T-helper 17 cell (primary cell): ENCODE results near the gene PREX1. TPM values are rescaled to one million over a fixed set of nuclear protein-coding genes. Genes with fewer than 3 reads are reported as not detected.

ENCODE experiments used
- ATAC-seq: fragments of 150-1000 bp; cut with Tn5 transposase; 2 replicates; pipeline ENCODE4 v1.10.0; 2021; ENCODE audit warnings: mild to moderate bottlenecking, moderate library complexity
- DNase-seq, 3 donors: peaks; one replicate each; pipeline versions ENCODE4 v3.0.0 to v3.0.0-alpha.2; 2020 to 2021
- H3K9me3 ChIP-seq: one replicate; pipeline ENCODE4 v1.7.0; 2013; ENCODE audit warnings: low read length, mild to moderate bottlenecking; ENCODE audit not compliant: control insufficient read depth, poor library complexity, severe bottlenecking
- H3K27ac Mint-ChIP-seq: one replicate; pipeline ENCODE4 v1.8.0; 2022; ENCODE audit warnings: mild to moderate bottlenecking, moderate library complexity, mixed read lengths
- H3K27me3 Mint-ChIP-seq: one replicate; pipeline ENCODE4 v1.8.0; 2022; ENCODE audit warnings: mixed read lengths
- H3K36me3 Mint-ChIP-seq: one replicate; pipeline ENCODE4 v1.8.0; 2022; ENCODE audit warnings: low read depth, mixed read lengths
- H3K4me1 Mint-ChIP-seq: one replicate; pipeline ENCODE4 v1.8.0; 2022; ENCODE audit warnings: mild to moderate bottlenecking, mixed read lengths
- H3K4me3 Mint-ChIP-seq: one replicate; pipeline ENCODE4 v1.8.0; 2022; ENCODE audit warnings: mild to moderate bottlenecking, moderate library complexity, mixed read lengths
- total RNA-seq, 4 donors: library from RNA in 2 of 4; stranded (reverse) in 2 of 4; gene quantifications; one replicate each; pipeline ENCODE4 v1.2.3 and lab custom pipeline; 2022 to 2026

The PREX1 gene
- total RNA-seq, 2 donors from 2014 or later, result 188 to 200 TPM

DNA sequence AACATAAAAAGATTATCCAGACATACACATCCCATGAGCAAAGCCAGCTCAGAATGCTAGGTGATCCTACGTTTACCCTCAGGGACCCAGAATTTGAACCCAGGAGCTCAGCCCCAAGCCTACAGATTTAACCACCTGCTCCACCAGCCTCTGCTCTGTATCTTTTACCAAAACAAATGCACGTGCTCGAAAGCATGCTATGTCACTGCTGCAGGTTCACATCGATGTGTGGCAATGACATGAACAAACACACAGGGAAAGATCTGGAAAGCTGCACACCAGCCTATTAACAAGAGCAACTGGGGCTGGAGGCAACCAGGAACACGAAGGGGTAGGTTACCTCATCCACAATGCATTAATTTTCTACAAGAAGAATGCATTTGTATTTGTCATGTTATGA lies 32.1 kb downstream of the PREX1 start:
- Mint-ChIP-seq H3K27ac (peak overlapping the region; percentile 87), H3K27me3 (no peaks in the 10 kb centered on the region), H3K4me1 (peaks cover 47% of the 10 kb centered on the region), H3K36me3 (no peaks in the 10 kb centered on the region), H3K4me3 (peak overlapping the region; percentile 43)
- ATAC-seq (no peak), DNase-seq (no peak)
- no peaks in the 10 kb centered on the region for H3K9me3 ChIP-seq

DNA sequence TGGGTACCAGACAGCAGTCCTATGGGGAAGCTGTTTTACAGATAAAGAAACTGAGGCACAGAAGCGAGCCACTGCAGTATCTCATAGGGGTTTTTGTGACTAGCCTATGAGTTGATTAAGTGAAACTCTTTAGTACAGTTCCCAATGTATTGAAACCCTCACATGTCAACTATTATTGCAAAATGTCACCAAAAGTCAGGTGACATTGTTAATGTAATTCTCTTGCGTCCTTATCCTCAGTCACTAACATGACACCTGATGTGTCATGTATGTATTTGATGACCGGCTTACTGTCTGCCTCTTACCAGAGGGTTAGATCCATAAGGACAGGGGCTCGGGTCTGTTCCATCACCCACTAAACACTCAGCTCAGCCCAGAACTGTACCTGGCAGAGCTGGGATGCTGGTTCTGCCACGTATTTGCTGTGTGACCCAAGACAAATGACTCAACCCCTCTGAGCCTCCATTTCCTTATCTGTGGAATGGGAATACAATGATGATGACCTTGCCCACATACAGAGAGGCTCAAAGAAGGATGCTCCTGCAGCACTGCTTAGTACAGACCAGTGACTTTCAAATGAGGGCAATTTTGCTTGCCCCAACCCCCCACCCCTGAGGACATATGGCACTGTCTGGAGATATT lies 32.9 kb downstream of the PREX1 start:
- H3K4me1 Mint-ChIP-seq, result peaks cover 54% of the 10 kb centered on the region

DNA sequence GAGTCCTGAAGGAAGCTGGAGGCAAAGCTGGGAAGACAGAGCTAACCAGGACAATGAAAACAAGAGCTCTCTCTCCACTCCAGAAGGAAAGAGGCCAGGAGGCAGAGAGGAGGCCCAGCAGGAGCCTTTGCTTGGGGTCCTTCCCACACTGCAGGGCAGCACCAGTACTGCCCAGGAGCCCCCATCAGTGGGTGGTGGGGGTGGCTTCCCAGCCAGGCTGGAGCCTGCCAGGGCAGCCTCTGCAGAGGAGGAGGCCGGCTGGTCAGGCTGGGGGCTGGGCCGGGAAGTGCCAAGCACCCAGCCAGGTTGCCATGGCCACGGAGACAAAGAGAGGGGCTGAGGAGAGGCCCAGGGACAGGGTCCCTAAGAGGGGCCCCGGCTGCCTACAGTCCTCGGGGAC lies 33.4 kb downstream of the PREX1 start:
- H3K27me3 Mint-ChIP-seq, result no peaks in the 10 kb centered on the region
- DNase-seq (no peak), ATAC-seq (no peak)
- peak overlapping the region; percentile 80 for H3K4me3 Mint-ChIP-seq
- peak overlapping the region; percentile 97 for H3K27ac Mint-ChIP-seq
- H3K9me3 ChIP-seq, result no peaks in the 10 kb centered on the region
- peaks cover 58% of the 10 kb centered on the region for H3K4me1 Mint-ChIP-seq
- H3K36me3 Mint-ChIP-seq, result no peaks in the 10 kb centered on the region

More for the DNA sequence above, 32.9 kb downstream of the PREX1 start:
- no peak for DNase-seq
- H3K27me3 Mint-ChIP-seq, result no peaks in the 10 kb centered on the region
- H3K27ac Mint-ChIP-seq, result peak overlapping the region; percentile 97
- no peak for ATAC-seq
- H3K9me3 ChIP-seq, result no peaks in the 10 kb centered on the region
- H3K4me3 Mint-ChIP-seq, result peak overlapping the region; percentile 43
- no peaks in the 10 kb centered on the region for H3K36me3 Mint-ChIP-seq

DNA sequence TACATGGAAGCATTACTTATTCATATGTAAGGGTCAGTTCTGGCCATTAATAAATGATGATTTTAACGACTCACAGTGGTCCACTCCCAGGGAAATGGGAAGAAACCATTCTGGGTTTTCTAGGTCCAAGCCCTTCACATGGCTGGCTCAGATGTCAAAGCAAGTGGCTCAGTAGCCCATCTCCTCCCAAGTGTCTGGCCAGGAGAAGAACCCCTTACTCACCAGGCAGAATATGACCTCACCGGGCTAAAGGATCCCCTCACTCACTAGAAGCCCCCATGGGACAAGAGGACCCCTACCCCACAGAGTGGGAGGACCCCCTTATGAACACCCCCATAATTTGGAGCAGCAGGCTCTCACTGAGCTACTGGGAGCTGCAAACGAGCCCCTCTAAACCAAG lies 34.0 kb downstream of the PREX1 start:
- Mint-ChIP-seq H3K27me3 (no peaks in the 10 kb centered on the region), H3K36me3 (no peaks in the 10 kb centered on the region), H3K4me1 (peaks cover 63% of the 10 kb centered on the region), H3K4me3 (peak overlapping the region; percentile 80), H3K27ac (peak overlapping the region; percentile 97)
- ATAC-seq, result no peak
- no peaks in the 10 kb centered on the region for H3K9me3 ChIP-seq
- no peak for DNase-seq

DNA sequence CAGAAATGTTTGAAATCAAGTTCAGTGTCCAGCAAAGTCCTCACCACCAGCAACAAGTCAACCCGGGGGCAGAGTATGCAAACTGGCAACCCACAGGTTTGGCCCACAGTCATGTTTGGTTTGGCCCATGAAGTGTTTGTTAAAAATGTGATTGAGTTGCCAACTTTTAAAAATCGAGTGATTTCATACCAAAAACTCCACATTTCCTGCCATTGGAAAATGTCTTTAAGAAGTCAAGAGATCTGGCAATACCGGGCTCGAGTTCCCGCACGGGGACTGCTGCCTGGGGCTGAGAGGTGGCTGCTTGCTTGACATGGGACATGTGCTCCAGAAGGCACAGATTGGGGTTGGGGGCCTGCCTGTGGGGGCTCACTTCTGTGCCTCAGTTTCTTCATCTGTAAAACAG lies 36.1 kb downstream of the PREX1 start:
- H3K4me3 Mint-ChIP-seq, result no peak overlapping the region
- no peak for DNase-seq
- H3K9me3 ChIP-seq, result no peaks in the 10 kb centered on the region
- peaks cover 65% of the 10 kb centered on the region for H3K4me1 Mint-ChIP-seq
- H3K27ac Mint-ChIP-seq, result no peak overlapping the region
- ATAC-seq, result no peak
- H3K36me3 Mint-ChIP-seq, result no peaks in the 10 kb centered on the region
- H3K27me3 Mint-ChIP-seq, result no peaks in the 10 kb centered on the region

DNA sequence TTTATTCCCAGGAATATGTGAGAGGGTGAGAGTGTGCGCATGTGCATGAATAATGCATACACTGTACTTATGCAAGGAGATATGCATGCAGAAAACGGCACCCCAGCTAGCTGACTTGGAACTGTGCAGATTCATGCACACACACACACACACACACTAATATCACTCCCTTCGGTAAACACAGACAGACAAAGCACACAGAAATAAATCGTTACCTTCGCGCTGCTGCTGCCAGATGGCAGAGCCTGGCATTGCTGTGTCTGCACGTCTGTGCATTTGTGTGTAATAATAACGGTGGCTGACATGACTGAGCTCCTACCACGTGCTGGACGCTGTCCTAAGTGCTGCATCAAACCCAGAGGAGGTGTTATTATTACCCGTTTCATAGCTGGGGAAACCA lies 36.8 kb downstream of the PREX1 start:
- peak; percentile 43 for ATAC-seq
- peaks cover 69% of the 10 kb centered on the region for H3K4me1 Mint-ChIP-seq
- no peaks in the 10 kb centered on the region for H3K36me3 Mint-ChIP-seq
- DNase-seq, result no peak
- no peaks in the 10 kb centered on the region for H3K27me3 Mint-ChIP-seq
- H3K4me3 Mint-ChIP-seq, result peak overlapping the region; percentile 68
- H3K9me3 ChIP-seq, result no peaks in the 10 kb centered on the region
- H3K27ac Mint-ChIP-seq, result no peak overlapping the region

DNA sequence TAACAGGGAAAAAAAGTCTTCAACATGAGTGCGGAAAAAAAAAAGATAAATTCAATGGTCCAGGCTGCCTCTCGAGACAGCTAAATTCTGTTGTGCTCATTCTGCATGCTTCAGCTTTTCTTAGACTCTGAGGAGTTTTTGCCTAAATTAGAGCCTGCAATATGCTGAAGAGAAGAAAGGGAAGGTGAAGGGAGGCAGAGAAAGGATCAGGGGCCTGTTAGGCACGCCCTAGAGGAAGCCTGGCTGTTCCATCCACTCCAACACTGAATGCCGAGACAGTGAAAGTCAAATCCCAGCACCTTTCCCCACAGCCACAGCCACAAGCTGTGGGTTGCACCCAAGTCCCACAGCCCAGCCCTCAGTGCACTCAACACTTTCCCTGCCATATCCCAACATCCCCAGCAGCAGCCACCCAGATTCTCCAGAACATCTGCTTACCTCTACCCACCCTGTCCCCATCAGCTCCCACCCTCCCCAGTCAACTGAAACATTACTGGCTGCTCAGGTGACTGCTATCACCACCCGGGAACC lies 37.3 kb downstream of the PREX1 start:
- H3K9me3 ChIP-seq, result no peaks in the 10 kb centered on the region
- ATAC-seq, result no peak
- peak overlapping the region; percentile 68 for H3K4me3 Mint-ChIP-seq
- H3K27me3 Mint-ChIP-seq, result no peaks in the 10 kb centered on the region
- no peaks in the 10 kb centered on the region for H3K36me3 Mint-ChIP-seq
- no peak overlapping the region for H3K27ac Mint-ChIP-seq
- DNase-seq, result no peak
- H3K4me1 Mint-ChIP-seq, result peaks cover 70% of the 10 kb centered on the region

DNA sequence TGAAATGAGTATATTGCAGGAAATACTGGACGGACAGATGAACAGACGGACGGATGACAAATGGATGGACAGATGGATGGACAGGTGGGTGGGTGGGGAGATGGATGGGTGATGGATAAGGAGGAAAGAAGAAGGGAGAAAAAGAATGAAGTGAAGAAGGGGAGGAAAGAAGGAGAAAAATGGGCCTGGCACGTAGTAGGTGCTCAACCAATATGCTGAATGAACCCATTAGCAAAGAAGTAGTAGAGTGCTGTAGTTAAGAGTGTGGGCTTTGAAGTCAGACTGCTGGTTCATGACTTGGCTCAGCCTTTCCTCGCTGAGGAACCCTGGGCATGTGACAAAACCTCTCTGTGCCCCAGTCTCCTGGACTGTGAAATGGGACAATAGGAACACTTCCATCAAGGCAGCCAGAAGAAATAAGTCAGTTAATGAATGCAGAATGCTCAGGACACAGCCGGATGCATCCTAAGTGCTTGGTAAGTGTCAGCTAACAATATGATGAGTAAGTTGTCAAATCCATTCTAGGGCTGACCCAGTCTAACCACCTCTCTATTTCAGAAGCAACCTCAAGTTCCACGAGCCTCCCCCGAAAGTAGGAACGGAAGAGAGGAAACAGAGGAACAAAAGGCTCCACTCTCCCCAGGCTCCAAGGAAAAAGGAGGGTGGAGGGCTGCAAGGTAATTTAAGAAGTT lies 37.9 kb downstream of the PREX1 start:
- H3K27me3 Mint-ChIP-seq, result no peaks in the 10 kb centered on the region
- H3K4me1 Mint-ChIP-seq, result peaks cover 70% of the 10 kb centered on the region
- H3K9me3 ChIP-seq, result no peaks in the 10 kb centered on the region
- no peak for ATAC-seq
- peak overlapping the region; percentile 68 for H3K4me3 Mint-ChIP-seq
- H3K36me3 Mint-ChIP-seq, result no peaks in the 10 kb centered on the region
- no peak overlapping the region for H3K27ac Mint-ChIP-seq
- no peak for DNase-seq

DNA sequence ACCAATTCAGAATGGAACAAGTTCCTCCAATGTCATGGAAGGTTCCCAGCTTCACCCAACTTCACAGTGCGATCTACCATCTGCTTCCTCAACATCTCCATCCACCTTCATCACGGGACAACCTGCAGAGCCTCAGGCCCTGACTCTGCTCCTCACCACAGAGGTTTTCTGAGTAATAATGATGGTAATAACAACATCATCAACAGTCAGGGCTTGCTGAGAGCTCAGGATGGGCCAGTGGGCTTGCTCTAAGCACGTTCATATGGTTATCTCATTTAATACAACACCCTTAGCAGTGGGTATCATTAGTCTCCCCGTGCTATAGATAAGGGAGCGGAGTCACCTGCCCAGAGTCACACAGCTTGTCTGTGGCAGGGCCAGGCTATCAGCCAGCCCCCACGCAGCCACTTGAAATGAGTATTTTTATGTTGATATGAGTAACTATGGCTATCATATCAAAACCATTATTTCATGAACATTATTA lies 38.6 kb downstream of the PREX1 start:
- Mint-ChIP-seq H3K27ac (no peak overlapping the region), H3K27me3 (no peaks in the 10 kb centered on the region), H3K4me3 (peak overlapping the region; percentile 68), H3K4me1 (peaks cover 71% of the 10 kb centered on the region), H3K36me3 (no peaks in the 10 kb centered on the region)
- no peaks in the 10 kb centered on the region for H3K9me3 ChIP-seq
- DNase-seq (no peak), ATAC-seq (peak; percentile 29)

DNA sequence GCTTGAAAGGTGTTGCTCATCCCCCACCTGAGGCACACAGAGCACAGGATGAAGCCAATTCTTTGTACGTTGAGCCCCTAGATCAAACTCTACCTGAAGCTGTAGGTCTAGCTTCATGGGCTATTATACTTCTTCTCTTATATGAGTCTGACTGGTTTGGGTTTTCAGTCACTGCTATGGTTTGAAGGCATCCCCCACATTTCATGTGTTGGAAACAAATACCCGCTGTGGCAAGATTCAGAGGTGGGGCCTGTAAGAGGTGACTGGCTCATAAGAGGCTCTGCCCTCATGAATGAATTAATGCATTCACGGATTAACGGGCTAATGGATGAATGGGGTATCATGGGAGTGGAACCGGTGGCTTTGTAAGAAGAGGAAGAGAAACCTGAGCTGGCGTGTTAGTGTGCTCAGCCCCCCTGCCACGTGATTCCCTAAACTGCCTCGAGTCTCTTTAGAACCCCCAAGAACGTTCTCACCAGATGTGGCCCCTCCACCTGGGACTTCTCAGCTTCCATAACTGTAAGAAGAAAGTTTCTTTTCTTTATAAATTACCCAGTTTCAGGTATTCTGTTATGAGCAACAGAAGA lies 39.2 kb downstream of the PREX1 start:
- H3K4me3 Mint-ChIP-seq, result peak overlapping the region; percentile 68
- H3K27me3 Mint-ChIP-seq, result no peaks in the 10 kb centered on the region
- H3K27ac Mint-ChIP-seq, result no peak overlapping the region
- ATAC-seq, result peak; percentile 15
- peaks cover 66% of the 10 kb centered on the region for H3K4me1 Mint-ChIP-seq
- no peak for DNase-seq
- no peaks in the 10 kb centered on the region for H3K9me3 ChIP-seq
- H3K36me3 Mint-ChIP-seq, result no peaks in the 10 kb centered on the region

DNA sequence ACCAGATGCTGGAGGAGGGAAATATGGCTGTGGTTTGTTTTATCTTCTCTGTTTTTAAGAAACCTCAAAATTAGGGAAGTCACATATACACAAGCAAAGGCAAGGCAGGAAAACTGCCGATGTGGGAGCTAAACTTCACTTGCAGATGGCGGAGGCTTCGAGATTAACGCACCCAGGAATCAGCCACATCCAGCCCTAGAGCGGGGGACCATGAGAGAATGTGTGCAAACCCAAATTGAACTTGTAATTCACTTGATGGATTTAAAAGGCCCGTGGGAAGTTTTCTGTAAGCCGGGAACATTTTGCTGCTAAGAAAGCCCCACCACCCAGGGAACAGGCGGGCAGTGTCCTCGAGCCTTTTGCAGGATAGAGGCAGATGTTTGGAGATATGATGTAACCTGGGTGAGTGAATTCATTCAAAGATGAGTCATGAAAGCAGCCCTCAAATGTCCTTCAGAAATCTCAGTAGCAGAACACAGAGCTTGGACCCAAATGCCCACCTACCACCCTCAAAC lies 39.9 kb downstream of the PREX1 start:
- H3K9me3 ChIP-seq, result no peaks in the 10 kb centered on the region
- peaks cover 66% of the 10 kb centered on the region for H3K4me1 Mint-ChIP-seq
- no peak overlapping the region for H3K4me3 Mint-ChIP-seq
- ATAC-seq, result no peak
- no peaks in the 10 kb centered on the region for H3K27me3 Mint-ChIP-seq
- no peaks in the 10 kb centered on the region for H3K36me3 Mint-ChIP-seq
- no peak for DNase-seq
- H3K27ac Mint-ChIP-seq, result no peak overlapping the region

DNA sequence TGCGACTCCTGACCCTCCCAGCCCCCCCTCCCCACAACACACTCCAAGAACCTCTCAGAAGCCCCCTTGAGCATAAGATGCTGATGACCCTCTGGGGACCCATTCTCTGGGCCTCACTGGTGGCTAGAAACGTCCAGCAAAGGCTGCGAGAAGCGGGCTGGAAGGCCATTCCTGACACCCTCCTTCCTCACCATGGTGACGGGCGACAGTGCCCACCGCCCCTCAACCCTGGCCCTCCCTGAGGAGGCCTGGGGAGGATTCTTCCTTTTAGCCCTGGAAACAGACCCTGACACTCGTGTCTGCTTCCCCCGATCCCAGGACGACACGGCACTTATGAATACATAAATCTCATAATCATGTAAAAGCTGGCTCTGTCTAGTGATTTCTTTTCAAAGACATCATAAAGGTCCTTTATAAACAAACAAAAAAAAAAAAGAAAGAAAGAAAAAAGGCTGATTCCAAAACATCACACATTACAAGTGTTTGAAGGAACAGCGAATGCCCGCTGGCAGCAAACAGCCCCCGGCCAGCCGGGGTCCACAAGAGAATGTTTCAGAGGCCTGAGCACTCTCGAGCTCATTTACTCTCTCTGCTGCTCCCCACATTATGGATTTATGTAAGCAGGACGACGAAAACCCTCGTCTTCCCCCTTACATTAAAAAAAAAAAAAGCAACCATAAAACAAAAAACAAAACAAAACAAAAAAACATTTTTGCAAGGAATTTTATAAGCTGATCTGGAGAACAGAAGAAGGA lies 40.7 kb downstream of the PREX1 start:
- no peak for DNase-seq
- Mint-ChIP-seq H3K27me3 (no peaks in the 10 kb centered on the region), H3K36me3 (no peaks in the 10 kb centered on the region), H3K4me1 (peaks cover 66% of the 10 kb centered on the region), H3K4me3 (no peak overlapping the region), H3K27ac (no peak overlapping the region)
- ATAC-seq, result no peak
- H3K9me3 ChIP-seq, result no peaks in the 10 kb centered on the region

DNA sequence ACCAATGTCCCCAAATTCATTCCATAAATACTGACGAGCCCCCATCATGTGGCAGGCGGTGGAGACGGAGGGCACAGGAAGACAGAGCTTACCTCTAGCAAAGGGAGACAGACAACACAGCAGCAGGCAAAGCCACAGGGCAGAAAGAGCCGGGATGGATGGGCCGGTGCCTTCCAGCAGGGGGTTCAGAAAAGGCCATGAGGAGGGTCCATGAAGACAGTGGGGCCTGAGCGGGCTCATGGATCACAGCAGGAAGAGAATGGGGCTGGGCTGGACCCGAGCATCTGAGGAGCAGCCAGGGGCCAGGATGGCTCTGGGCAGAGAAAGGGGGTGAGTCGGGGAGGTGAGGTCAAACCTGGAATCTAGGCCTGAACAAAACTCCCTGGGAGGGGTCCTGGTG lies 42.0 kb downstream of the PREX1 start:
- ATAC-seq (no peak), DNase-seq (no peak)
- Mint-ChIP-seq H3K27me3 (no peaks in the 10 kb centered on the region), H3K4me1 (peaks cover 60% of the 10 kb centered on the region), H3K27ac (no peak overlapping the region), H3K4me3 (peak overlapping the region; percentile 63), H3K36me3 (no peaks in the 10 kb centered on the region)
- no peaks in the 10 kb centered on the region for H3K9me3 ChIP-seq
